K562 (cell line): ENCODE data around the gene ACKR2. TPM values are rescaled to one million over a fixed set of nuclear protein-coding genes. Genes with fewer than 3 reads are reported as not detected.
"Not testable (repeated sequence)": the region's sequence is repeated elsewhere in the genome, so short reads cannot be mapped to it uniquely, and the experiment has no call there.

Experiments used
- ATAC-seq: fragments of 200-7000 bp; cut with Tn5 transposase; 3 replicates; pipeline ENCODE4 v1.9.1; 2020; ENCODE audit warnings: moderate library complexity
- BruUV-seq: library from RNA; stranded (reverse); fragments of 400-500 nt; replicated peaks from 2 replicates; lab custom pipeline; 2021; lab: Mats Ljungman, UMichigan
- CTCF ChIA-PET: fragments of 300-600 bp; formaldehyde crosslinking; extraction: SDS; loops from one replicate; lab custom pipeline; 2021; ENCODE audit warnings: low intra/inter-chr PET ratio; lab: Yijun Ruan, JAX
- POLR2A ChIA-PET: fragments of 300-600, 350-650 bp; sonication (Branson Sonifier 250); formaldehyde crosslinking; extraction: SDS; loops from one replicate; lab custom pipeline; 2021; ENCODE audit warnings: antibody characterized with exemption, inconsistent platforms; lab: Yijun Ruan, JAX
- DNase-seq, 4 experiments: peaks; one replicate each; pipeline versions ENCODE4 v3.0.0 to v3.0.0-alpha.2; 2011 to 2018; ENCODE audit warnings: low spot score in 3 of 4, mixed read lengths in 3 of 4; ENCODE audit errors: extremely low read depth in 1 of 4
- FAIRE-seq: peaks from 2 replicates; lab custom pipeline; 2011; peaks lifted over from hg19 to GRCh38; lab: Jason Lieb, UNC
- H2AFZ ChIP-seq: 2 replicates; pipeline ENCODE4 v1.6.0; 2011; ENCODE audit warnings: low read depth, low read length, control low read depth, inconsistent platforms
- H3K27ac ChIP-seq: fragments of 200-600 bp; 3 replicates; pipeline ENCODE4 v1.8.0; 2011; ENCODE audit warnings: low read depth, mild to moderate bottlenecking, control low read depth, inconsistent platforms, low read length, moderate library complexity, mixed read lengths; ENCODE audit errors: extremely low read depth
- H3K27me3 ChIP-seq, 2 experiments: fragments of 300-600 bp in 1 of 2; 2 replicates in 1 of 2; 3 replicates in 1 of 2; pipeline versions ENCODE4 v1.6.0 to v1.8.0; 2011; ENCODE audit warnings: inconsistent platforms in 2 of 2, low read length in 2 of 2, mild to moderate bottlenecking in 1 of 2, mixed read lengths in 1 of 2, moderate library complexity in 1 of 2; ENCODE audit not compliant: control insufficient read depth in 2 of 2, insufficient read depth in 2 of 2
- H3K36me3 ChIP-seq: fragments of 300-600 bp; 3 replicates; pipeline ENCODE4 v1.8.0; 2011; ENCODE audit warnings: mild to moderate bottlenecking, low read length, inconsistent platforms; ENCODE audit not compliant: control insufficient read depth, insufficient read depth
- H3K4me1 ChIP-seq, 2 experiments: fragments of 200-600 bp in 1 of 2; replicated peaks in 1 of 2; 2 replicates in 1 of 2; 3 replicates in 1 of 2; pipeline versions ENCODE4 v1.5.1 to v1.8.0; 2011; ENCODE audit warnings: inconsistent platforms in 2 of 2, low read length in 2 of 2, mild to moderate bottlenecking in 1 of 2, mixed read lengths in 1 of 2, moderate library complexity in 1 of 2; ENCODE audit not compliant: control insufficient read depth in 2 of 2, insufficient read depth in 2 of 2
- H3K4me2 ChIP-seq: 2 replicates; pipeline ENCODE4 v1.6.1; 2011; ENCODE audit warnings: low read length, control low read depth, inconsistent platforms, mixed read lengths; ENCODE audit not compliant: insufficient read depth
- H3K4me3 ChIP-seq: fragments of 200-600 bp; sonication (generic), shearing (Covaris generic); 2 replicates; pipeline ENCODE4 v1.5.1; 2016; ENCODE audit warnings: control low read depth, inconsistent platforms
- H3K79me2 ChIP-seq: fragments of 200-600 bp; 3 replicates; pipeline ENCODE4 v1.8.0; 2011; ENCODE audit warnings: low read length, inconsistent platforms; ENCODE audit not compliant: control insufficient read depth, insufficient read depth
- H3K9ac ChIP-seq, 2 experiments: 2 replicates each; pipeline versions ENCODE4 v1.6.0 to v1.6.1; 2011; ENCODE audit warnings: low read depth in 2 of 2, low read length in 2 of 2, control low read depth in 1 of 2, inconsistent platforms in 1 of 2, mild to moderate bottlenecking in 1 of 2, mixed read lengths in 1 of 2; ENCODE audit not compliant: insufficient read depth in 1 of 2
- H3K9me1 ChIP-seq: one replicate; pipeline ENCODE4 v1.6.0; 2011; ENCODE audit warnings: inconsistent platforms, mild to moderate bottlenecking, low read length, moderate library complexity; ENCODE audit not compliant: control insufficient read depth, insufficient read depth
- H3K9me3 ChIP-seq: replicated peaks from 2 replicates; pipeline ENCODE4 v1.5.1; 2011; ENCODE audit warnings: low read depth, low read length, inconsistent platforms; ENCODE audit not compliant: control insufficient read depth, insufficient read depth
- H4K20me1 ChIP-seq: replicated peaks from 2 replicates; pipeline ENCODE4 v1.6.1; 2011; ENCODE audit warnings: low read length, inconsistent platforms, mixed read lengths; ENCODE audit not compliant: control insufficient read depth, insufficient read depth
- ATF7 ChIP-seq: fragments of 450-650 bp; IDR thresholded peaks from 2 replicates; pipeline ENCODE4 v1.7.1; 2014; ENCODE audit warnings: mild to moderate bottlenecking, moderate library complexity
- CREB3 ChIP-seq: fragments of 450-650 bp; conservative IDR thresholded peaks from 2 replicates; pipeline ENCODE4 v1.6.1; 2016; ENCODE audit warnings: missing genetic modification characterization, low read depth, mild to moderate bottlenecking, missing compliant biosample characterization, moderate library complexity
- CXXC5 ChIP-seq: fragments of 250-450 bp; sonication (Bioruptor Pico); IDR thresholded peaks from 2 replicates; pipeline ENCODE4 v1.8.0; 2022; ENCODE audit warnings: inconsistent platforms, mild to moderate bottlenecking, moderate library complexity
- ELF4 ChIP-seq: fragments of 450-650 bp; formaldehyde crosslinking; IDR thresholded peaks from 2 replicates; pipeline ENCODE4 v1.4.0; 2022; ENCODE audit warnings: missing genetic modification characterization
- HDAC2 ChIP-seq: fragments of 450-650 bp; IDR thresholded peaks from 2 replicates; pipeline ENCODE4 v1.6.1; 2016; ENCODE audit warnings: mild to moderate bottlenecking
- SMARCA4 ChIP-seq: fragments of 450-650 bp; IDR thresholded peaks from 2 replicates; pipeline ENCODE4 v1.6.1; 2016
- VEZF1 ChIP-seq: fragments of 200-800 bp; sonication (Bioruptor generic); IDR thresholded peaks from 2 replicates; pipeline ENCODE4 v1.6.1; 2017; ENCODE audit warnings: missing genetic modification characterization, missing compliant biosample characterization
- ZBTB9 ChIP-seq: fragments of 450-650 bp; formaldehyde crosslinking; IDR thresholded peaks from 2 replicates; pipeline ENCODE4 v1.4.0; 2020; ENCODE audit warnings: mild to moderate bottlenecking, moderate library complexity
- ZNF740 ChIP-seq, 3 experiments: fragments of 200-800 bp in 1 of 3; sonication (Bioruptor generic) in 1 of 3; sonication (generic) in 1 of 3; formaldehyde crosslinking in 1 of 3; IDR thresholded peaks; 2 replicates each; pipeline versions ENCODE4 v1.6.1 to v1.8.0; 2016 to 2022; ENCODE audit warnings: mild to moderate bottlenecking in 2 of 3, missing compliant biosample characterization in 2 of 3, missing genetic modification characterization in 2 of 3, missing genetic modification reagents in 1 of 3
- whole genome bisulfite sequencing: fragments of 100-300 bp; shearing (Covaris generic); methylation state at CpG from one replicate; pipeline ENCODE4 v1.1.6; 2016; ENCODE audit warnings: low coverage, mixed read lengths; ENCODE audit not compliant: insufficient coverage; ENCODE audit errors: missing lambda C conversion rate; 5-methylcytosine and 5-hydroxymethylcytosine counted together
- in situ Hi-C: fragments of 300-500 bp; cut with MboI; formaldehyde crosslinking; loops from 4 replicates; pipeline ENCODE4 v1.15.0; 2018; ENCODE audit warnings: inconsistent platforms, mixed read lengths
- intact Hi-C: fragments of 100-400 bp; cut with micrococcal nuclease; formaldehyde crosslinking; loops from 2 replicates; pipeline ENCODE4 v1.14.2; 2022
- polyA plus RNA-seq, 8 experiments: library from polyadenylated mRNA; depleted of rRNA in 4 of 8; stranded (reverse) in 5 of 8; unstranded in 3 of 8; fragments of >200 nt; fragmentation: Nextera tagmentation in 2 of 8; fragmentation: Illumina TruSeq in 1 of 8; extraction: Ambion mirVana in 2 of 8; extraction: Trizol in 1 of 8; gene quantifications; 2 replicates each; pipeline versions ENCODE4 v1.2.1 to v1.2.3, GENCODE V29; 2011 to 2014; ENCODE audit warnings: inconsistent platforms in 1 of 8, missing spikeins in 1 of 8
- total RNA-seq, 7 experiments: library from RNA; depleted of rRNA in 6 of 7; stranded (reverse); fragments of >200 nt in 6 of 7; fragmentation: Illumina TruSeq in 2 of 7; extraction: Trizol in 2 of 7; gene quantifications; 2 replicates each; pipeline versions ENCODE4 v1.2.1 to v1.2.3, GENCODE V29; 2011 to 2021; ENCODE audit warnings: low replicate concordance in 1 of 7
- TF ChIP-seq, protein P1 (sequence below): fragments of 450-650 bp; conservative IDR thresholded peaks from 2 replicates; pipeline ENCODE4 v1.6.1; 2016; ENCODE audit warnings: missing genetic modification characterization, low read depth, mild to moderate bottlenecking, control low read depth, missing compliant biosample characterization

Gene ACKR2
- total and polyA plus RNA-seq, 9 of the 15 experiments (the other 6 are each of a cell fraction or from before 2014, with no cell fraction given), result 0.03 to 0.69 (median 0.25) TPM; not detected in 1

DNA sequence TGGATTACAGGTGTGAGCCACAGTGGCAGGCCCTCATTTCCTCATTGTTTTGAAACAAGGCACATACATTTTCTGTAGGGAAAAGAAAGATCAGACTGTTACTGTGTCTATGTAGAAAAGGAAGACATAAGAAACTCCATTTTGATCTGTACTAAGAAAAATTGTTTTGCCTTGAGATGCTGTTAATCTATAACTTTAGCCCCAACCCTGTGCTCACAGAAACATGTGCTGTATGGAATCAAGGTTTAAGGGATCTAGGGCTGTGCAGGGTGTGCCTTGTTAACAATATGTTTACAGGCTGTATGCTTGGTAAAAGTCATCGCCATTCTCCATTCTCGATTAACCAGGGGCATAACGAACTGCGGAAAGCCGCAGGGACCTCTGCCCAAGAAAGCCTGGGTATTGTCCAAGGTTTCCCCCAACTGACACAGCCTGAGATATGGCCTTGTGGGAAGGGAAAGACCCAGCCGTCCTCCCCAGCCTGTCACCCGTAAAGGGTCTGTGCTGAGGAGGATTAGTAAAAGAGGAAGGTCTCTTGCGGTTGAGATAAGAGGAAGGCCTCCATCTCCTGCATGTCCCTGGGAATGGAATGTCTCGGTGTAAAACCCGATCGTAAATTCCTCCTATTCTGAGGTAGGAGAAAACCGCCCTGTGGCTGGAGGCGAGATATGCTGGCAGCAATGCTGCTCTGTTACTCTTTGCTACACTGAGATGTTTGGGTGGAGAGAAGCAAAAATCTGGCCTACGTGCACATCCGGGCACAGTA lies 2.1 kb downstream of the ACKR2 start:
- H3K9me3 ChIP-seq; H4K20me1 ChIP-seq; H3K79me2 ChIP-seq; in situ Hi-C loops; H3K4me3 ChIP-seq; intact Hi-C loops; BruUV-seq; H3K36me3 ChIP-seq; H3K27me3 ChIP-seq; CTCF ChIA-PET; H3K9me1 ChIP-seq; POLR2A ChIA-PET; TF ChIP-seq ZNF740 (CRISPR knock-in tag; IDR thresholded peaks at IDR 0.05): not testable (repeated sequence)
- Histone ChIP-seq H3K9ac (peak overlapping the region; percentile 47 to 68; a peak in 2 of 4 replicates), H2AFZ (peak overlapping the region; percentile 93), H3K4me1 (peaks cover 4 to 21% of the 10 kb centered on the region in 2 experiments; a peak in 4 of 5 replicates), H3K27ac (peak overlapping the region; percentile 47; the same call in 2 of the 3 replicates), H3K4me2 (peak overlapping the region; percentile 66)
- ATAC-seq, result peak; percentile 49
- DNase-seq, result peak in 1 of 4 experiments; percentile 71
- WGBS, result 5% methylated on average over 15 of the region's 15 CpGs
- peak; percentile 85 for FAIRE-seq
- TF ChIP-seq SMARCA4 (peak; percentile 82), ELF4 (CRISPR knock-in tag) (0 out of 2 replicates have a peak, but pooled peaks have one; percentile 4), ATF7 (0 out of 2 replicates have a peak, but pooled peaks have one; percentile 16), VEZF1 (CRISPR knock-in tag) (0 out of 2 replicates have a peak, but pooled peaks have one; percentile 18), CXXC5 (peak; percentile 52; the same call in 1 of the 2 replicates), HDAC2 (peak; percentile 85), ZNF740 (tag; IDR thresholded peaks at IDR 0.05) (peak in 1 of 2 experiments; percentile 81; a peak in 2 of 4 replicates), ZBTB9 (peak; percentile 37; the same call in 1 of the 2 replicates), CREB3 (peak; percentile 74; the same call in 1 of the 2 replicates)
- TF ChIP-seq, protein P1, sequence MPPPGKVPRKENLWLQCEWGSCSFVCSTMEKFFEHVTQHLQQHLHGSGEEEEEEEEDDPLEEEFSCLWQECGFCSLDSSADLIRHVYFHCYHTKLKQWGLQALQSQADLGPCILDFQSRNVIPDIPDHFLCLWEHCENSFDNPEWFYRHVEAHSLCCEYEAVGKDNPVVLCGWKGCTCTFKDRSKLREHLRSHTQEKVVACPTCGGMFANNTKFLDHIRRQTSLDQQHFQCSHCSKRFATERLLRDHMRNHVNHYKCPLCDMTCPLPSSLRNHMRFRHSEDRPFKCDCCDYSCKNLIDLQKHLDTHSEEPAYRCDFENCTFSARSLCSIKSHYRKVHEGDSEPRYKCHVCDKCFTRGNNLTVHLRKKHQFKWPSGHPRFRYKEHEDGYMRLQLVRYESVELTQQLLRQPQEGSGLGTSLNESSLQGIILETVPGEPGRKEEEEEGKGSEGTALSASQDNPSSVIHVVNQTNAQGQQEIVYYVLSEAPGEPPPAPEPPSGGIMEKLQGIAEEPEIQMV (tag), result peak; percentile 37; the same call in 1 of the 2 replicates
